Endothelial cell of umbilical vein (primary cell): ENCODE measurements around the gene CAMKK2. TPM values are rescaled to one million over a fixed set of nuclear protein-coding genes. Genes with fewer than 3 reads are reported as not detected.

Source experiments
- BruUV-seq: library from RNA; stranded (reverse); fragments of 400-500 nt; replicated peaks from 2 replicates; lab custom pipeline; 2021; lab: Mats Ljungman, UMichigan
- CTCF ChIA-PET: fragments of 300-600, 350-600 bp; sonication (Branson Sonifier 250); formaldehyde crosslinking; loops from one replicate; lab custom pipeline; 2021; ENCODE audit warnings: antibody characterized with exemption, inconsistent platforms; lab: Charles Lee
- POLR2A ChIA-PET: fragments of 300-600, 350-600 bp; sonication (Branson Sonifier 250); formaldehyde crosslinking; loops from one replicate; lab custom pipeline; 2021; ENCODE audit warnings: antibody characterized with exemption, inconsistent platforms; lab: Charles Lee
- DNase-seq: peaks from one replicate; pipeline ENCODE4 v3.0.0-alpha.2; 2011; ENCODE audit warnings: low read depth, low spot score
- FAIRE-seq: peaks from 2 replicates; lab custom pipeline; 2011; peaks lifted over from hg19 to GRCh38; lab: Jason Lieb, UNC
- H2AFZ ChIP-seq: 2 replicates; pipeline ENCODE4 v1.6.0; 2012; ENCODE audit warnings: low read depth, low read length, control low read depth, inconsistent platforms
- H3K27ac ChIP-seq: 2 replicates; pipeline ENCODE4 v1.5.1; 2011; ENCODE audit warnings: low read depth, mild to moderate bottlenecking, control low read depth, low read length, moderate library complexity; ENCODE audit not compliant: insufficient read depth
- H3K27me3 ChIP-seq, 2 experiments: 2 replicates each; pipeline versions ENCODE4 v1.6.0 to v1.6.1; 2011; ENCODE audit warnings: low read length in 2 of 2, mixed read lengths in 1 of 2; ENCODE audit not compliant: control insufficient read depth in 2 of 2, insufficient read depth in 2 of 2
- H3K36me3 ChIP-seq, 2 experiments: 2 replicates in 1 of 2; 3 replicates in 1 of 2; pipeline ENCODE4 v1.5.1; 2011; ENCODE audit warnings: low read length in 2 of 2, mild to moderate bottlenecking in 1 of 2, moderate library complexity in 1 of 2; ENCODE audit not compliant: control insufficient read depth in 2 of 2, insufficient read depth in 2 of 2; ENCODE audit errors: extremely low read depth in 1 of 2
- H3K4me1 ChIP-seq: 3 replicates; pipeline ENCODE4 v1.5.1; 2011; ENCODE audit warnings: mild to moderate bottlenecking, low read length; ENCODE audit not compliant: control insufficient read depth, insufficient read depth; ENCODE audit errors: extremely low read depth
- H3K4me2 ChIP-seq: 2 replicates; pipeline ENCODE4 v1.6.1; 2011; ENCODE audit warnings: low read length, control low read depth, mixed read lengths; ENCODE audit not compliant: insufficient read depth
- H3K4me3 ChIP-seq, 3 experiments: fragments of 200-600 bp in 1 of 3; sonication (generic), shearing (Covaris generic) in 1 of 3; replicated peaks in 1 of 3; 2 replicates each; pipeline ENCODE4 v1.5.1; 2011 to 2016; ENCODE audit warnings: control low read depth in 3 of 3, low read length in 3 of 3, mild to moderate bottlenecking in 2 of 3, inconsistent platforms in 1 of 3, low read depth in 1 of 3, moderate library complexity in 1 of 3; ENCODE audit not compliant: insufficient read depth in 1 of 3
- H3K79me2 ChIP-seq: 2 replicates; pipeline ENCODE4 v1.6.0; 2012; ENCODE audit warnings: low read length, inconsistent platforms; ENCODE audit not compliant: control insufficient read depth, insufficient read depth
- H3K9ac ChIP-seq: replicated peaks from 2 replicates; pipeline ENCODE3; 2011; ENCODE audit warnings: low read length, control low read depth; ENCODE audit not compliant: insufficient read depth; ENCODE audit errors: extremely low read depth
- H3K9me1 ChIP-seq: replicated peaks from 3 replicates; pipeline ENCODE4 v1.6.0; 2011; ENCODE audit warnings: mild to moderate bottlenecking, low read length; ENCODE audit not compliant: control insufficient read depth, insufficient read depth; ENCODE audit errors: extremely low read depth
- H3K9me3 ChIP-seq: replicated peaks from 2 replicates; pipeline ENCODE4 v1.5.1; 2012; ENCODE audit warnings: low read length, inconsistent platforms; ENCODE audit not compliant: control insufficient read depth, insufficient read depth
- H4K20me1 ChIP-seq: replicated peaks from 2 replicates; pipeline ENCODE3; 2011; ENCODE audit warnings: mild to moderate bottlenecking, low read length; ENCODE audit not compliant: control insufficient read depth, insufficient read depth; ENCODE audit errors: extremely low read depth
- CTCF ChIP-seq, 2 donors: IDR thresholded peaks; 1 replicate in 1 of 2; 2 replicates in 1 of 2; pipeline ENCODE4 v1.5.1; 2011; ENCODE audit warnings: low read length in 2 of 2, mild to moderate bottlenecking in 2 of 2, moderate library complexity in 2 of 2, control low read depth in 1 of 2, inconsistent platforms in 1 of 2, low read depth in 1 of 2; ENCODE audit not compliant: insufficient read depth in 1 of 2; ENCODE audit errors: extremely low read depth in 1 of 2
- EZH2 ChIP-seq: IDR thresholded peaks from 2 replicates; pipeline ENCODE4 v1.6.1; 2012; ENCODE audit warnings: borderline replicate concordance, low read depth, mild to moderate bottlenecking, moderate library complexity, low read length, inconsistent platforms; ENCODE audit not compliant: severe bottlenecking
- FOS ChIP-seq: IDR thresholded peaks from 2 replicates; pipeline ENCODE4 v1.6.1; 2011; ENCODE audit warnings: mild to moderate bottlenecking, low read length, moderate library complexity, borderline replicate concordance; ENCODE audit not compliant: insufficient read depth
- GATA2 ChIP-seq: IDR thresholded peaks from 2 replicates; pipeline ENCODE4 v1.7.0; 2011; ENCODE audit warnings: low read depth, mild to moderate bottlenecking, moderate library complexity, mixed read lengths, low read length; ENCODE audit not compliant: insufficient read length, insufficient read depth
- JUN ChIP-seq: IDR thresholded peaks from 2 replicates; pipeline ENCODE4 v1.6.1; 2011; ENCODE audit warnings: borderline replicate concordance, low read depth; ENCODE audit not compliant: insufficient read length, insufficient read depth
- MAX ChIP-seq: IDR thresholded peaks from 2 replicates; pipeline ENCODE4 v1.6.1; 2011; ENCODE audit not compliant: insufficient read depth, insufficient read length
- MYC ChIP-seq: IDR thresholded peaks from one replicate; pipeline ENCODE4 v1.6.1; 2011; ENCODE audit warnings: mild to moderate bottlenecking, low read depth, low read length
- POLR2A ChIP-seq: IDR thresholded peaks from 2 replicates; pipeline ENCODE4 v1.6.1; 2012; ENCODE audit warnings: low read depth, mild to moderate bottlenecking, control low read depth, low read length
- POLR2AphosphoS5 ChIP-seq: IDR thresholded peaks from 2 replicates; pipeline ENCODE4 v1.6.1; 2012; ENCODE audit warnings: low read depth, mild to moderate bottlenecking, control low read depth, low read length, moderate library complexity; ENCODE audit not compliant: insufficient read depth
- dilution Hi-C: fragments of 300-500 bp; cut with MboI; formaldehyde crosslinking; loops from one replicate; pipeline ENCODE4 v1.15.0; 2019; ENCODE audit warnings: low sequenced_read_pairs; ENCODE audit not compliant: extremely low pct_ligation_motif_present
- intact Hi-C: fragments of 100-400 bp; cut with micrococcal nuclease; formaldehyde crosslinking; loops from one replicate; pipeline ENCODE4 v1.10.0; 2022
- polyA plus RNA-seq, 4 experiments: library from polyadenylated mRNA; depleted of rRNA in 3 of 4; stranded (reverse) in 3 of 4; unstranded in 1 of 4; fragments of >200 nt; gene quantifications; 2 replicates each; pipeline versions ENCODE4 v1.2.1 to v1.2.3, GENCODE V29; 2011 to 2012; ENCODE audit warnings: missing spikeins in 1 of 4
- total RNA-seq: library from RNA; stranded (reverse); gene quantifications from 2 replicates; pipeline ENCODE4 v1.2.3, GENCODE V29; 2021

The CAMKK2 gene
- total and polyA plus RNA-seq, 2 donors (not counting 3 experiments of a cell fraction or from before 2014, with no cell fraction given): 32.5 to 45.0 TPM

GRCh38 chr12:121248622-121249021, 47.9 kb downstream of the CAMKK2 start:
- H3K4me3 ChIP-seq: no peak overlapping the region
- DNase-seq: no peak
- H3K4me2 ChIP-seq: no peak overlapping the region
- ChIA-PET POLR2A (no interaction called here), CTCF (interaction anchor here (2.1 kb wide), 1 partner anchor 10 kb away, joined by 7 read pairs; no protein-coding TSS in a partner anchor)
- no peaks in the 10 kb centered on the region for H3K79me2 ChIP-seq
- no peaks in the 10 kb centered on the region for H3K4me1 ChIP-seq
- peaks cover 2 to 44% of the 10 kb centered on the region in 2 experiments for H3K36me3 ChIP-seq
- H4K20me1 ChIP-seq: no peaks in the 10 kb centered on the region
- H2AFZ ChIP-seq: no peak overlapping the region
- no TSS peak for BruUV-seq
- dilution Hi-C loops: no loop called here
- no peaks in the 10 kb centered on the region for H3K9me3 ChIP-seq
- FAIRE-seq: no peak
- H3K9me1 ChIP-seq: no peaks in the 10 kb centered on the region
- intact Hi-C loops: loop anchor here (5.0 kb wide), 1 partner anchor 49 kb away; the partner anchor contains the start of gene CAMKK2
- no peak overlapping the region for H3K27ac ChIP-seq
- no peaks in the 10 kb centered on the region for H3K27me3 ChIP-seq
- no peak for TF ChIP-seq CTCF (IDR thresholded peaks at IDR 0.05; ENCODE audit: extremely low read depth in 1 of 2, insufficient read depth in 1 of 2, low read depth in 1 of 2, low read length in 2 of 2)
- no peak for TF ChIP-seq POLR2AphosphoS5
- TF ChIP-seq FOS: no peak
- no peak for TF ChIP-seq MYC
- TF ChIP-seq GATA2: no peak
- no peak for TF ChIP-seq EZH2
- no peak for TF ChIP-seq JUN
- no peak for TF ChIP-seq MAX
- TF ChIP-seq POLR2A: no peak
- H3K9ac ChIP-seq: no peak overlapping the region
